HCT116 (cell line): ENCODE data around the gene CCL24. TPM values are rescaled to one million over a fixed set of nuclear protein-coding genes. Genes with fewer than 3 reads are reported as not detected.
"Not testable (repeated sequence)": the region's sequence is repeated elsewhere in the genome, so short reads cannot be mapped to it uniquely, and the experiment has no call there.

Source experiments
- ATAC-seq: fragments of 200-7000 bp; cut with Tn5 transposase; 2 replicates; pipeline ENCODE4 v1.9.1; 2020; ENCODE audit warnings: mild to moderate bottlenecking, moderate library complexity
- BruUV-seq: library from RNA; stranded (reverse); fragments of 400-500 nt; replicated peaks from 2 replicates; lab custom pipeline; 2021; lab: Mats Ljungman, UMichigan
- CTCF ChIA-PET: fragments of 300-600 bp; sonication (Branson Sonifier 250); formaldehyde crosslinking; loops from one replicate; lab custom pipeline; 2021; ENCODE audit warnings: antibody characterized with exemption; lab: Charles Lee
- POLR2A ChIA-PET: fragments of 300-600, 350-600 bp; sonication (Branson Sonifier 250); formaldehyde crosslinking; loops from one replicate; lab custom pipeline; 2021; ENCODE audit warnings: antibody characterized with exemption; lab: Charles Lee
- RAD21 ChIA-PET, 2 experiments: fragments of 300-600 bp; sonication (Branson Sonifier 250); formaldehyde crosslinking; loops; one replicate each; lab custom pipeline; 2023; ENCODE audit warnings: low total read pairs in 2 of 2; ENCODE audit not compliant: uncharacterized antibody in 2 of 2, unreplicated experiment in 2 of 2, low non-redundant PET in 1 of 2; lab: Charles Lee
- DNase-seq: peaks from one replicate; pipeline ENCODE4 v3.0.0-alpha.2; 2010; ENCODE audit warnings: low read depth, low spot score
- H2AFZ ChIP-seq: fragments of 200-600 bp; shearing (Covaris generic), sonication (generic); 2 replicates; pipeline ENCODE4 v1.6.1; 2017; ENCODE audit warnings: low read depth, mixed run types, mixed read lengths, antibody characterized with exemption, low read length; ENCODE audit not compliant: poor library complexity, severe bottlenecking
- H3K27ac ChIP-seq: 2 replicates; pipeline ENCODE4 v1.5.1; 2012; ENCODE audit warnings: low read depth, low read length
- H3K27me3 ChIP-seq: fragments of 200-600 bp; sonication (generic); 2 replicates; pipeline ENCODE4 v1.6.1; 2016; ENCODE audit warnings: mixed run types, low read length, mixed read lengths; ENCODE audit not compliant: insufficient read depth
- H3K36me3 ChIP-seq, 2 experiments: fragments of 200-500 bp in 1 of 2; fragments of 200-600 bp in 1 of 2; sonication (Bioruptor generic) in 1 of 2; sonication (generic) in 1 of 2; 2 replicates each; pipeline versions ENCODE4 v1.5.1 to v1.6.1; 2014 to 2016; ENCODE audit warnings: low read length in 2 of 2, inconsistent platforms in 1 of 2, mixed read lengths in 1 of 2, mixed run types in 1 of 2; ENCODE audit not compliant: insufficient read depth in 2 of 2, control insufficient read depth in 1 of 2
- H3K4me1 ChIP-seq, 2 experiments: fragments of 200-600 bp in 1 of 2; sonication (generic) in 1 of 2; 2 replicates each; pipeline versions ENCODE4 v1.5.1 to v1.6.1; 2012 to 2017; ENCODE audit warnings: low read length in 2 of 2, inconsistent platforms in 1 of 2, mild to moderate bottlenecking in 1 of 2, mixed read lengths in 1 of 2, mixed run types in 1 of 2, moderate library complexity in 1 of 2; ENCODE audit not compliant: insufficient read depth in 2 of 2, control insufficient read depth in 1 of 2
- H3K4me2 ChIP-seq: fragments of 200-600 bp; sonication (generic); 2 replicates; pipeline ENCODE4 v1.6.1; 2017; ENCODE audit warnings: mixed run types, low read length, mixed read lengths
- H3K4me3 ChIP-seq, 2 experiments: fragments of 200-600 bp in 1 of 2; sonication (generic) in 1 of 2; replicated peaks in 1 of 2; 2 replicates each; pipeline ENCODE4 v1.5.1; 2011 to 2016; ENCODE audit warnings: low read length in 2 of 2, control low read depth in 1 of 2, low read depth in 1 of 2, mild to moderate bottlenecking in 1 of 2, mixed read lengths in 1 of 2, mixed run types in 1 of 2
- H3K79me2 ChIP-seq: fragments of 200-600 bp; sonication (generic); 2 replicates; pipeline ENCODE4 v1.6.1; 2017; ENCODE audit warnings: mild to moderate bottlenecking, mixed run types, low read length, moderate library complexity, mixed read lengths; ENCODE audit not compliant: insufficient read depth
- H3K9ac ChIP-seq: fragments of 200-600 bp; sonication (generic); 2 replicates; pipeline ENCODE4 v1.6.1; 2016; ENCODE audit warnings: low read length, mixed read lengths
- H3K9me2 ChIP-seq: fragments of 200-600 bp; sonication (generic), shearing (Covaris generic); 2 replicates; pipeline ENCODE4 v1.6.1; 2017; ENCODE audit warnings: mixed run types, mild to moderate bottlenecking, moderate library complexity; ENCODE audit not compliant: insufficient read depth
- H3K9me3 ChIP-seq, 2 experiments: fragments of 200-500 bp in 1 of 2; fragments of 200-600 bp in 1 of 2; sonication (Bioruptor generic) in 1 of 2; sonication (generic) in 1 of 2; 2 replicates each; pipeline ENCODE4 v1.6.1; 2014 to 2017; ENCODE audit warnings: low read length in 2 of 2, mixed read lengths in 2 of 2, inconsistent platforms in 1 of 2, low read depth in 1 of 2, mild to moderate bottlenecking in 1 of 2, mixed run types in 1 of 2, moderate library complexity in 1 of 2; ENCODE audit not compliant: control insufficient read depth in 1 of 2, insufficient read depth in 1 of 2
- H4K20me1 ChIP-seq: fragments of 200-600 bp; sonication (generic), shearing (Covaris generic); 2 replicates; pipeline ENCODE4 v1.6.1; 2017; ENCODE audit warnings: mixed run types, mild to moderate bottlenecking, moderate library complexity; ENCODE audit not compliant: insufficient read depth
- intact Hi-C: fragments of 100-400 bp; cut with micrococcal nuclease; formaldehyde crosslinking; loops from 2 replicates; pipeline ENCODE4 v1.10.0; 2022
- total RNA-seq: library from RNA; stranded (reverse); gene quantifications from one replicate; pipeline ENCODE4 v1.2.1, GENCODE V29; 2021; ENCODE audit not compliant: unreplicated experiment

The CCL24 gene
- total RNA-seq, 1 experiment from 2014 or later, result not detected

DNA sequence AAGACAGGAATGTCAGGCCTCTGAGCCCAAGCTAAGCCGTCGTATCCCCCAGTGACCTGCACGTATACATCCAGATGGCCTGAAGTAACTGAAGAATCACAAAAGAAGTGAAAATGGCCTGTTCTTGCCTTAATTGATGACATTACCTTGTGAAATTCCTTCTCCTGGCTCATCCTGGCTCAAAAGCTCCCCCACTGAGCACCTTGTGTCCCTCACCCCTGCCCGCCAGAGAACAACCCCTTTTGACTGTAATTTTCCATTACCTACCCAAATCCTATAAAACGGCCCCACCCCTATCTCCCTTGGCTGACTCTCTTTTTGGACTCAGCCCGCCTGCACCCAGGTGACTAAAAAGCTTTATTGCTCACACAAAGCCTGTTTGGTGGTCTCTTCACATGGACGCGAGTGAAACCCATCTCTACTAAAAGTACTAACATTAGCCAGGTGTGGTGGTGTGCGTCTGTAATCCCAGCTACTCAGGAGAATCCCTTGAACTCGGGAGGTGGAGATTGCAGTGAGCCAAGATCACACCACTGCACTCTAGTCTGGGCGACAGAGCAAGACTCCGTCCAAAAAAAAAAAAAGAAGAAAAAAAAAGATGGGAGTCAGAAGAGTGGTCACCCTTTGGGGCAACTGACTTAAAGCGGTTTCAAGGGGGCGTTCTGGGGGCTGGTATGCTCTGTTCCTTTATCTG is 25.3 kb downstream of the CCL24 start:
- H3K27ac ChIP-seq, H3K4me3 ChIP-seq, H3K36me3 ChIP-seq, H2AFZ ChIP-seq, ATAC-seq, H3K27me3 ChIP-seq, H3K9ac ChIP-seq, H3K4me2 ChIP-seq, H4K20me1 ChIP-seq, H3K9me2 ChIP-seq, BruUV-seq, DNase-seq, H3K9me3 ChIP-seq, CTCF ChIA-PET, RAD21 ChIA-PET, POLR2A ChIA-PET, intact Hi-C loops, H3K79me2 ChIP-seq: not testable (repeated sequence)
- H3K4me1 ChIP-seq, result peaks cover 5 to 13% of the 10 kb centered on the region in 2 experiments

- H3K4me3 ChIP-seq, intact Hi-C loops, BruUV-seq, ATAC-seq, H3K9me3 ChIP-seq, H3K27me3 ChIP-seq, H2AFZ ChIP-seq, H4K20me1 ChIP-seq, DNase-seq, H3K4me2 ChIP-seq, POLR2A ChIA-PET, H3K27ac ChIP-seq, RAD21 ChIA-PET, H3K4me1 ChIP-seq, CTCF ChIA-PET, H3K9me2 ChIP-seq, H3K9ac ChIP-seq, H3K79me2 ChIP-seq, H3K36me3 ChIP-seq: not testable (repeated sequence)
These were observed 30.5 kb downstream of the CCL24 start for GRCh38 chr7:75783058-75783457.

DNA sequence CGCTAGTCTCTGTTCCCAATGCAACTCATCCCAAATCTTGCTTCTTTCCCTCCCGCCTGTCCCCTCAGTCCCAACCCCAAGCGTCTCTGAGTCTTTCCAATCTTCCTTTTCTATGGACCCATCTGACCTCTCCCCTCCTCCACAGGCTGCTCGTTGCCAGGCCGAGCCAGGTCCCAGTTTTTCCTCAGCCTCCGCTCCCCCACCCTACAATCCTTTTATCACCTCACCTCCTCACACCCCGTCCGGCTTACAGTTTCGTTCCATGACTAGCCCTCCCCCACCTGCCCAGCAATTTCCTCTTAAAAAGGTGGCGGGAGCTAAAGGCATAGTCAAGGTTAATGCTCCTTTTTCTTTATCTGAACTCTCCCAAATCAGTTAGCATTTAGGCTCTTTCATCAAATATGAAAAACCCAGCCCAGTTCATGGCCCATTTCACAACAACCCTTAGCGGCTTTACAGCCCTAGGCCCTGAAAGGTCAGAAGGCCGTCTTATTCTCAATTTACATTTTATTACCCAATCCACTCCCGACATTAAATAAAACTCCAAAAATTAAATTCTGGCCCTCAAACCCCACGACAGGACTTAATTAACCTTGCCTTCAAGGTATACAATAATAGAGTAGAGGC is 32.8 kb downstream of the CCL24 start:
- BruUV-seq, H3K9me2 ChIP-seq, H3K4me2 ChIP-seq, H3K9ac ChIP-seq, H3K36me3 ChIP-seq, RAD21 ChIA-PET, H4K20me1 ChIP-seq, H3K79me2 ChIP-seq, H3K27ac ChIP-seq, H2AFZ ChIP-seq, CTCF ChIA-PET, POLR2A ChIA-PET, intact Hi-C loops, H3K27me3 ChIP-seq, H3K4me1 ChIP-seq, H3K4me3 ChIP-seq, ATAC-seq, DNase-seq, H3K9me3 ChIP-seq: not testable (repeated sequence)

- H3K4me1 ChIP-seq, DNase-seq, H3K9me2 ChIP-seq, H3K9ac ChIP-seq, H3K36me3 ChIP-seq, intact Hi-C loops, H3K79me2 ChIP-seq, H3K27me3 ChIP-seq, POLR2A ChIA-PET, H3K9me3 ChIP-seq, CTCF ChIA-PET, ATAC-seq, H2AFZ ChIP-seq, BruUV-seq, H3K4me3 ChIP-seq, H3K27ac ChIP-seq, H4K20me1 ChIP-seq, RAD21 ChIA-PET, H3K4me2 ChIP-seq: not testable (repeated sequence)
These were observed 34.1 kb downstream of the CCL24 start for GRCh38 chr7:75779516-75779915.
